Superior temporal gyrus (tissue), 1 donor: ENCODE results near the gene STXBP1.

Experiments used
- DNase-seq: peaks from one replicate; pipeline ENCODE4 v3.0.0-alpha.2; 2016; ENCODE audit errors: extremely low spot score

The STXBP1 gene

DNA sequence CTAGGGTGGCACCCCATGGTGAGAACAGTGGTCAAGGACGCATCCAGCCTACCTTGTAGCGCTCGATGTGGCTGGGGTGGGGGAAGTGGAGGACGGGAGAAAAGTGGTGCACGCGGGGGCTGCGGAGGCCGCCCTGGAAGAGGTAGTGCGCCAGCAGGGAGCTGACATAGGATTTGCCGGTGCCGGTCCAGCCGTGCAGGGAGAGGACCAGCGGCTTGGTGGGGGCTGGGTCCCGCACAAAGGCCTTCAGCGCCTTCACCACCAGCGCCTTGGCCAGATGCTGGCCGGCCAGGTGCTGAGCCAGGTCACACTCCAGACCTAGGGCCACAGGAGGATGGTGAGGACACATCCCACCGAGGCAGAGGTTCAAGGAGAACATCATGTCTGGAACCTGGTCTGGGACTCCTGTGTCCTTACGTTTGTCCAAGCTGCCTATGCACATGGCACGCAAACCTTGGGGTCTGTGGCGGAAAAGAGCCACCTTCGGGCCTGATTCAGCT is 122.2 kb downstream of the STXBP1 start:
- no peak for DNase-seq

DNA sequence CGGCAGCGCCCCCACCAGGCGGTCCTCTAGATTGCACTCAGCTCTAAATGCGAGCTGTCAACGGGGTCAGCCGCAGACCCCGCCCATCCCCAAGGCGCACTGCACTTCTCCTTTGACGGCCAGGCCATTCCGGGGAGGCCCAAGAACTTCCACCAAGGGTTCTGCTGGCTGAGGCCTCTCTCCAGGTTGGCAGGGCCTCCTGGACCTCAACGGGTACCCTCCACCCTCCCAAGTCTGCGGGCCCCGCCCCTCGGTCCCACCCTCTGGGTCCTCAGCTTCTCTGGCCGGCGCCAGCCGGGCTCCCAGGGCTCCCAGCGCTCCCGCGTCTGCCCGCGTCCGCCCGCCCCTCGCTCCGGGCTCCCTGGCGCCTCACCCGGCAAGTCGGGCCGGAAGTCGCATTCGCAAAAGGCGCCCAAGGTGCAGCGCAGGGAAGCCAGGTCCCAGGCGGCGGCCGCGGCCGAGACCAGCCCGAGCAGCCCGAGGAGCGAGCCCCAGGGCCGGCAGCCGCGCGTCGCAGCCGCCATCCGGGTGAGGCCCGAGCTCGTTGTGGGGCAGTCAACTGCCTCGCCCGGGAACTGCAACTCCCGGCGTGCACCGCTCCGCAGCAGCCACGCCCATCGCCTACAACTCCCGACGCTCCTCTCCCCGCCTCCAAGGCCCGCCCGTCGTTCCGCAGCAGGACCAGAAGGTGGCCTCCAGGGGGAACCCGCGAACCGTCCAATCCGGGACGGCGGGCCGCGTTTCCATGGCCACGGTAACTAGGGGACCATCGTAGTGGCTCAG is 122.9 kb downstream of the STXBP1 start, which contains the start of gene TOR2A:
TSS of gene TOR2A (minus strand) at position 548 of the 783 bp plus-strand sequence. CDS start at position 524, 24 bp downstream.
- DNase-seq, result peak; percentile 97

DNA sequence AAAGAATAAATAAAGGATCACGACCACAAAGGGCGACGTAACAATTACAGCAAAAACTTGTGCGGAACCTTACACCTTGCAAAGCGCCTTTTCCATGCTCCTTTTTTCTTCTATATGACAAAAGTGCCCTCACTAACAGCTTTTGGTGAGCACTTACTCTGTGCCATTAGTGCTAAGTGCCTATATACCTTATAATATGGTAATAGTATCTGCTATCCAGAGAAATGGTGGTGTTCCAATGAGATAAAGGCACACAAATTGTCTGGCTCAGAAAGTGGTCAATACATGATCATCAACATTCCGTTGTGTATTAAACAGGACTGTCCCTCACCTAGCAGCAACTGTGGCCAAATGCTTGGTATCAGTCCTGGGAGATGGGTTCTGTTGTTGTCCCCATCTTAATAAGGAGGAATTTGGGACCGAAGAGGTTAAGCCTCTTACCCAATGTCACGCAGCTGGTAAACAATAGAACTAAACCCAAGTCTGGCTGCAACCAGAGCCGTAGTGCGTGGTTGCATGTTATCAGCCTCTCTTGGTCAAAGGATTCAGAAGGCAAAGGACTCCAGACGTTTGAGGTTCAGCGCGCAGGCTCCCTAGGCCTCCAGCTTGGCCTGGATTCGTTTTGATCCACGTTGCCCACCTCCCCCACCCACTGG is 123.6 kb downstream of the STXBP1 start:
- no peak for DNase-seq

DNA sequence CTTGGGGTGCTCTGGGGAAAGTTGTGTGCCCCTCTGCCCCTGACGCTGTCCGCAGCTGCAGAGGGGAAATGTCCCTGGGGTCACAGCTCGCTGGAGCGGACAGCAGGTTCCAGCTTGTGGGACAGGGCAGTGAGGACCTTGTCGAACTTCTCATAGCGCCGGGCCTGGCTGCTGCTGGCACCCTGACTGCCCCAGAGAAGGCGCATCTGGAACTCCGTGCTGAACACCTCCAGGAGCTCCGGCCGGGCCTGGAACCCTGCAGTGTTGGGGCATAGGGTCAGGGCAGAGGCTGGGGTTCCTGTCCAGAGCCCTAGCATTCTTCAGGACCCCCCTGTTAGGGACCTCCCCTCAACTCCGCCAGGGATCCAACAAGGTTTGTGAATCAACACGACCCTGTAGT is 126.6 kb downstream of the STXBP1 start:
- no peak for DNase-seq

DNA sequence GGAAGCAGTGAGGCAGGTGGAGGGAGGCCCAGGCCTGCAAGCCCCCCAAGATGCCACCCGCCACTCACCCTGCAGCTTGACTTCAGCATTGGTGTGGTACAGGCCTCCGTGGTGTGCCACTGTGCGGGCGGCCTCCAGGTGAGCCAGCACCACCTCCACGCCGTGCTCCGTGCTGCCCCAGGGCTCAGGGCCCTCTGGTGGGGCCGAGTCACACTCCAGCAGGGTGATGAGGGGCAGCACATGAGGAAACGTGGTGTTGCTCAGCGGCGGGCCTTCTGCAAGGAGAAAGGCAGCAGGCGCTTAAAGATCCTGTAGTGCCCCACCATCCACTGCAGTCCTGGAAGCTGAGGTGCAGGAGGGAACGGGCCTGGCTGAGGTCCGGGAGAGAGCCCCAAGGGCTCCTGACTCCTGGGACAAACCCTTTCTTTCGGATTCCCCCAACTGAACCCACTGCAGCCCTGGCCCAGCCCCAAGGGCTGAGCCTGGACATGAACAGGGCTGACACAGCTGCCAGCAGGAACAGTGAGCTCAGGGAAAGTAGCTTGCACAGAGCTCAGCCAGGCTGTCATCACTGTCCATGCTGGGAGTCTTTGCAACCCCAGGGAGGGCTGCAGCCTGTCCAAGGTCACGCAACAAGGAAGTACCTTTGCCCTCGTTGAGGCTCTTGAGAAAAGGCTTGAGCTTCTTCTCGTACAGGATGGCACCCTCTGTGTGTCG is 127.7 kb downstream of the STXBP1 start:
- no peak for DNase-seq

- DNase-seq, result peak; percentile 85
Measured at GRCh38 chr9:127741831-127742434, 129.9 kb downstream of the STXBP1 start.
